ENCODE results near the gene RFT1. TPM values are rescaled to one million over a fixed set of nuclear protein-coding genes. Genes with fewer than 3 reads are reported as not detected.

RFT1 gene
- total RNA-seq, 2 experiments from 2014 or later = 8.5 to 10.2 TPM

- H3K4me1 Mint-ChIP-seq (ENCODE audit: low read depth) = peaks cover 24% of the 10 kb centered on the region
- H3K27ac ChIP-seq (ENCODE audit: low read depth in 1 of 2, low read length in 2 of 2) = peak overlapping the region; percentile 73 to 86
- no peak for TF ChIP-seq CTCF (IDR thresholded peaks at IDR 0.05)
- intact Hi-C loops (cut with DNase I, micrococcal nuclease) = loop anchor here (1.0 to 5.0 kb wide), 12 partner anchors 25 to 600 kb away; partner anchors contain the start of gene SFMBT1 (in 1 of the 2)
- peak overlapping the region; percentile 96 for H3K27ac Mint-ChIP-seq
- peaks cover 25% of the 10 kb centered on the region for H3K4me1 ChIP-seq (ENCODE audit: insufficient read depth, low read length)
- DNase-seq (no peak), ATAC-seq (ENCODE audit: poor library complexity) (no peak)
- peak overlapping the region; percentile 95 for H3K4me3 Mint-ChIP-seq
- H3K9me3 Mint-ChIP-seq = no peaks in the 10 kb centered on the region
- H3K27me3 Mint-ChIP-seq = no peaks in the 10 kb centered on the region
- CTCF ChIA-PET = interaction anchor here (1.1 to 1.5 kb wide), 3 partner anchors 14 to 137 kb away, joined by 4 to 9 read pairs (median 5); partner anchors contain the start of gene SFMBT1
- POLR2A ChIA-PET = interaction anchor here (1.5 to 3.2 kb wide), 2 partner anchors 25 to 27 kb away, joined by 4 to 22 read pairs; partner anchors contain the start of gene SFMBT1
- no peaks in the 10 kb centered on the region for H3K27me3 ChIP-seq (ENCODE audit: control insufficient read depth in 1 of 2, insufficient read depth in 2 of 2, low read length in 2 of 2)
- peak overlapping the region; percentile 68 for H3K4me3 ChIP-seq (ENCODE audit: low read length)
- no peaks in the 10 kb centered on the region for H3K36me3 Mint-ChIP-seq (ENCODE audit: low read depth)
- no peaks in the 10 kb centered on the region for H3K36me3 ChIP-seq (ENCODE audit: insufficient read depth, low read length)
- H3K9me3 ChIP-seq (ENCODE audit: control insufficient read depth in 1 of 2, insufficient read depth in 1 of 2, low read length in 2 of 2) = no peaks in the 10 kb centered on the region
Observed at GRCh38 chr3:53071882-53072431, 58.3 kb downstream of the RFT1 start.

- intact Hi-C loops (cut with DNase I, micrococcal nuclease) = loop anchor here (2.0 to 5.0 kb wide), 4 partner anchors 23 to 597 kb away; partner anchors contain the start of gene SFMBT1 (in 1 of the 2)
- POLR2A ChIA-PET = no interaction called here
- H3K9me3 ChIP-seq (ENCODE audit: control insufficient read depth in 1 of 2, insufficient read depth in 1 of 2, low read length in 2 of 2) = no peaks in the 10 kb centered on the region
- no peak overlapping the region for H3K4me3 ChIP-seq (ENCODE audit: low read length)
- H3K36me3 ChIP-seq (ENCODE audit: insufficient read depth, low read length) = no peaks in the 10 kb centered on the region
- Mint-ChIP-seq H3K4me3 (peak overlapping the region; percentile 51), H3K27me3 (no peaks in the 10 kb centered on the region), H3K4me1 (ENCODE audit: low read depth) (peaks cover 24% of the 10 kb centered on the region), H3K9me3 (no peaks in the 10 kb centered on the region), H3K36me3 (ENCODE audit: low read depth) (no peaks in the 10 kb centered on the region), H3K27ac (peak overlapping the region; percentile 47)
- ATAC-seq (ENCODE audit: poor library complexity) = no peak
- DNase-seq = no peak
- peaks cover 25% of the 10 kb centered on the region for H3K4me1 ChIP-seq (ENCODE audit: insufficient read depth, low read length)
- H3K27me3 ChIP-seq (ENCODE audit: control insufficient read depth in 1 of 2, insufficient read depth in 2 of 2, low read length in 2 of 2) = no peaks in the 10 kb centered on the region
- H3K27ac ChIP-seq (ENCODE audit: low read depth in 1 of 2, low read length in 2 of 2) = no peak overlapping the region
- no peak for TF ChIP-seq CTCF (IDR thresholded peaks at IDR 0.05)
- CTCF ChIA-PET = no interaction called here
Observed at GRCh38 chr3:53069422-53070068, 60.7 kb downstream of the RFT1 start.

- no peak for TF ChIP-seq CTCF (IDR thresholded peaks at IDR 0.05)
- peaks cover 19% of the 10 kb centered on the region for H3K4me1 ChIP-seq (ENCODE audit: insufficient read depth, low read length)
- Mint-ChIP-seq H3K9me3 (no peaks in the 10 kb centered on the region), H3K4me3 (no peak overlapping the region), H3K27ac (no peak overlapping the region), H3K36me3 (ENCODE audit: low read depth) (no peaks in the 10 kb centered on the region), H3K4me1 (ENCODE audit: low read depth) (peaks cover 20% of the 10 kb centered on the region), H3K27me3 (no peaks in the 10 kb centered on the region)
- intact Hi-C loops (cut with DNase I, micrococcal nuclease) = no loop called here
- no peak for ATAC-seq (ENCODE audit: poor library complexity)
- CTCF ChIA-PET = no interaction called here
- DNase-seq = no peak
- H3K27ac ChIP-seq (ENCODE audit: low read depth in 1 of 2, low read length in 2 of 2) = no peak overlapping the region
- no peaks in the 10 kb centered on the region for H3K27me3 ChIP-seq (ENCODE audit: control insufficient read depth in 1 of 2, insufficient read depth in 2 of 2, low read length in 2 of 2)
- no peak overlapping the region for H3K4me3 ChIP-seq (ENCODE audit: low read length)
- POLR2A ChIA-PET = no interaction called here
- no peaks in the 10 kb centered on the region for H3K36me3 ChIP-seq (ENCODE audit: insufficient read depth, low read length)
- H3K9me3 ChIP-seq (ENCODE audit: control insufficient read depth in 1 of 2, insufficient read depth in 1 of 2, low read length in 2 of 2) = no peaks in the 10 kb centered on the region
Observed at GRCh38 chr3:53068176-53068575, 62.1 kb downstream of the RFT1 start.
